ENCODE results near the gene ZDHHC22.
A peak's percentile ranks its signal among the peaks of the same experiment; 100 is the strongest.

The ZDHHC22 gene

GRCh38 chr14:77125281-77125801, 16.2 kb downstream of the ZDHHC22 start:
- peak overlapping the region; percentile 70 for H3K4me3 ChIP-seq (ENCODE audit: low read length)
- H3K36me3 ChIP-seq (ENCODE audit: insufficient read depth, low read length) = no peaks in the 10 kb centered on the region
- H3K9me3 ChIP-seq (ENCODE audit: insufficient read depth, low read depth, low read length) = no peaks in the 10 kb centered on the region
- H3K27me3 ChIP-seq (ENCODE audit: insufficient read depth, low read length) = peaks cover 11% of the 10 kb centered on the region
- no peak overlapping the region for H3K27ac ChIP-seq (ENCODE audit: low read depth, low read length)
- H3K9ac ChIP-seq (ENCODE audit: low read depth, low read length) = peak overlapping the region; percentile 61; the same call in 1 of the 2 replicates
- peaks cover 28% of the 10 kb centered on the region for H3K4me1 ChIP-seq (ENCODE audit: insufficient read depth, low read length)
- WGBS = 23% methylated on average over 30 of the region's 30 CpGs

- Histone ChIP-seq H3K27ac (ENCODE audit: low read depth, low read length) (no peak overlapping the region), H3K4me3 (ENCODE audit: low read length) (peak overlapping the region; percentile 70), H3K9ac (ENCODE audit: low read depth, low read length) (peak overlapping the region; percentile 61)
Measured at GRCh38 chr14:77124345-77125280, 17.0 kb downstream of the ZDHHC22 start.

GRCh38 chr14:77123381-77124325, 17.9 kb downstream of the ZDHHC22 start:
- no peaks in the 10 kb centered on the region for H3K9me3 ChIP-seq (ENCODE audit: insufficient read depth, low read depth, low read length)
- H3K27me3 ChIP-seq (ENCODE audit: insufficient read depth, low read length) = peaks cover 11% of the 10 kb centered on the region
- 72% methylated on average over 9 of the region's 9 CpGs for WGBS
- peaks cover 2% of the 10 kb centered on the region; the same call in 1 of the 2 replicates for H3K36me3 ChIP-seq (ENCODE audit: insufficient read depth, low read length)
- H3K4me1 ChIP-seq (ENCODE audit: insufficient read depth, low read length) = peaks cover 28% of the 10 kb centered on the region
- H3K27ac ChIP-seq (ENCODE audit: low read depth, low read length) = no peak overlapping the region
- no peak overlapping the region for H3K9ac ChIP-seq (ENCODE audit: low read depth, low read length)
- peak overlapping the region; percentile 70; the same call in 1 of the 2 replicates for H3K4me3 ChIP-seq (ENCODE audit: low read length)

More at GRCh38 chr14:77124345-77125280, 17.0 kb downstream of the ZDHHC22 start:
- Histone ChIP-seq H3K4me1 (ENCODE audit: insufficient read depth, low read length) (peaks cover 28% of the 10 kb centered on the region), H3K27me3 (ENCODE audit: insufficient read depth, low read length) (peaks cover 11% of the 10 kb centered on the region), H3K9me3 (ENCODE audit: insufficient read depth, low read depth, low read length) (no peaks in the 10 kb centered on the region), H3K36me3 (ENCODE audit: insufficient read depth, low read length) (peaks cover 2% of the 10 kb centered on the region; the same call in 1 of the 2 replicates)
- WGBS = 5% methylated on average over 73 of the region's 73 CpGs

- Histone ChIP-seq H3K4me1 (ENCODE audit: insufficient read depth, low read length) (peaks cover 28% of the 10 kb centered on the region), H3K9ac (ENCODE audit: low read depth, low read length) (no peak overlapping the region)
- 93% methylated on average over 6 of the region's 6 CpGs for WGBS
Measured at GRCh38 chr14:77122526-77123125, 19.0 kb downstream of the ZDHHC22 start.

GRCh38 chr14:77120771-77121743, 20.5 kb downstream of the ZDHHC22 start:
- H3K27me3 ChIP-seq (ENCODE audit: insufficient read depth, low read length) = peaks cover 11% of the 10 kb centered on the region
- no peak overlapping the region for H3K27ac ChIP-seq (ENCODE audit: low read depth, low read length)
- no peaks in the 10 kb centered on the region for H3K9me3 ChIP-seq (ENCODE audit: insufficient read depth, low read depth, low read length)
- H3K4me1 ChIP-seq (ENCODE audit: insufficient read depth, low read length) = peaks cover 28% of the 10 kb centered on the region
- no peak overlapping the region for H3K9ac ChIP-seq (ENCODE audit: low read depth, low read length)
- no peak overlapping the region for H3K4me3 ChIP-seq (ENCODE audit: low read length)
- peaks cover 23% of the 10 kb centered on the region for H3K36me3 ChIP-seq (ENCODE audit: insufficient read depth, low read length)
- WGBS = 69% methylated on average over 9 of the region's 9 CpGs

More at GRCh38 chr14:77122526-77123125, 19.0 kb downstream of the ZDHHC22 start:
- H3K27me3 ChIP-seq (ENCODE audit: insufficient read depth, low read length) = peaks cover 11% of the 10 kb centered on the region
- no peaks in the 10 kb centered on the region for H3K9me3 ChIP-seq (ENCODE audit: insufficient read depth, low read depth, low read length)
- no peak overlapping the region for H3K27ac ChIP-seq (ENCODE audit: low read depth, low read length)
- H3K36me3 ChIP-seq (ENCODE audit: insufficient read depth, low read length) = peaks cover 9% of the 10 kb centered on the region
- H3K4me3 ChIP-seq (ENCODE audit: low read length) = no peak overlapping the region

- Histone ChIP-seq H3K36me3 (ENCODE audit: insufficient read depth, low read length) (peaks cover 32% of the 10 kb centered on the region), H3K27ac (ENCODE audit: low read depth, low read length) (no peak overlapping the region), H3K27me3 (ENCODE audit: insufficient read depth, low read length) (no peaks in the 10 kb centered on the region), H3K4me3 (ENCODE audit: low read length) (no peak overlapping the region), H3K4me1 (ENCODE audit: insufficient read depth, low read length) (peaks cover 28% of the 10 kb centered on the region), H3K9me3 (ENCODE audit: insufficient read depth, low read depth, low read length) (no peaks in the 10 kb centered on the region), H3K9ac (ENCODE audit: low read depth, low read length) (no peak overlapping the region)
- 93% methylated on average over 7 of the region's 7 CpGs for WGBS
Measured at GRCh38 chr14:77119851-77120250, 21.7 kb downstream of the ZDHHC22 start.

GRCh38 chr14:77116172-77116817, 25.3 kb downstream of the ZDHHC22 start:
- 94% methylated on average over 2 of the region's 2 CpGs for WGBS
- H3K4me3 ChIP-seq (ENCODE audit: low read length) = no peak overlapping the region
- no peaks in the 10 kb centered on the region for H3K27me3 ChIP-seq (ENCODE audit: insufficient read depth, low read length)
- peaks cover 64% of the 10 kb centered on the region for H3K36me3 ChIP-seq (ENCODE audit: insufficient read depth, low read length)
- H3K27ac ChIP-seq (ENCODE audit: low read depth, low read length) = no peak overlapping the region
- H3K9me3 ChIP-seq (ENCODE audit: insufficient read depth, low read depth, low read length) = no peaks in the 10 kb centered on the region
- no peak overlapping the region for H3K9ac ChIP-seq (ENCODE audit: low read depth, low read length)
- peaks cover 20% of the 10 kb centered on the region for H3K4me1 ChIP-seq (ENCODE audit: insufficient read depth, low read length)

- Histone ChIP-seq H3K36me3 (ENCODE audit: insufficient read depth, low read length) (peaks cover 69% of the 10 kb centered on the region), H3K4me3 (ENCODE audit: low read length) (no peak overlapping the region), H3K4me1 (ENCODE audit: insufficient read depth, low read length) (peaks cover 26% of the 10 kb centered on the region), H3K9ac (ENCODE audit: low read depth, low read length) (no peak overlapping the region), H3K27me3 (ENCODE audit: insufficient read depth, low read length) (no peaks in the 10 kb centered on the region), H3K27ac (ENCODE audit: low read depth, low read length) (no peak overlapping the region), H3K9me3 (ENCODE audit: insufficient read depth, low read depth, low read length) (no peaks in the 10 kb centered on the region)
- 93% methylated on average over 4 of the region's 4 CpGs for WGBS
Measured at GRCh38 chr14:77114609-77115008, 27.0 kb downstream of the ZDHHC22 start.

GRCh38 chr14:77113644-77114043, 27.9 kb downstream of the ZDHHC22 start:
- 95% methylated on average over 11 of the region's 11 CpGs for WGBS
- Histone ChIP-seq H3K4me3 (ENCODE audit: low read length) (no peak overlapping the region), H3K9ac (ENCODE audit: low read depth, low read length) (no peak overlapping the region), H3K36me3 (ENCODE audit: insufficient read depth, low read length) (peaks cover 77% of the 10 kb centered on the region), H3K9me3 (ENCODE audit: insufficient read depth, low read depth, low read length) (no peaks in the 10 kb centered on the region), H3K4me1 (ENCODE audit: insufficient read depth, low read length) (peaks cover 35% of the 10 kb centered on the region), H3K27me3 (ENCODE audit: insufficient read depth, low read length) (no peaks in the 10 kb centered on the region), H3K27ac (ENCODE audit: low read depth, low read length) (no peak overlapping the region)
